Panc1 (cell line): ENCODE results near the gene PARD3.

Experiments
- CTCF ChIP-seq: fragments of 450-650 bp; IDR thresholded peaks from 2 replicates; pipeline ENCODE4 v1.5.1; 2017; ENCODE audit warnings: mild to moderate bottlenecking
- POLR2AphosphoS5 ChIP-seq: IDR thresholded peaks from 2 replicates; pipeline ENCODE4 v1.6.1; 2012; ENCODE audit warnings: mild to moderate bottlenecking, low read depth, low read length, moderate library complexity
- SIN3A ChIP-seq: IDR thresholded peaks from 2 replicates; pipeline ENCODE4 v1.6.1; 2012; ENCODE audit warnings: low read depth, mild to moderate bottlenecking, low read length, moderate library complexity, borderline replicate concordance; ENCODE audit not compliant: insufficient read depth
- TF ChIP-seq, protein P1 (sequence below), 2 experiments: IDR thresholded peaks; 2 replicates each; pipeline ENCODE4 v1.6.1; 2011 to 2012; ENCODE audit warnings: low read depth in 2 of 2, control low read depth in 1 of 2, low read length in 1 of 2, mild to moderate bottlenecking in 1 of 2, moderate library complexity in 1 of 2; ENCODE audit not compliant: insufficient read depth in 1 of 2

DNA sequence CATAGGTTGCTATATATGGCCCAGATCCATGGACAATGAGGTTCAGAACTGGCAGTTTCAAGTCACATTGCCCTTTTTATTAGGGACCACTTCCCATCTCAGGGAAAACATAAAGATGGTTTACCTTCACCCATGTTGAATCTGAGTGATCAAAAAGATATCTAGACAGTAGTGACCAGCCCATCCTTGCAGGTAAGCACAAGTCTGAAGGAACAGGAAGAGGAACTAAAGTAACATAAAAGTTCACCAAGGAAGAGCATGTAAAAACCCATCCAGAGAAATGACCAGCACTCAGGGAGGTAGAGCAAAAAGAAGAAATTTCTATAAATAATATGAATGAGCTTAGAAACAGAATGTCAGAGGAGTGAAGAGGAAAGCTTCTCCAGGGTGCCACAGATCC, 382.5 kb downstream of the PARD3 start:
- TF ChIP-seq POLR2AphosphoS5 (no peak), CTCF (no peak), SIN3A (no peak)
- TF ChIP-seq, protein P1, sequence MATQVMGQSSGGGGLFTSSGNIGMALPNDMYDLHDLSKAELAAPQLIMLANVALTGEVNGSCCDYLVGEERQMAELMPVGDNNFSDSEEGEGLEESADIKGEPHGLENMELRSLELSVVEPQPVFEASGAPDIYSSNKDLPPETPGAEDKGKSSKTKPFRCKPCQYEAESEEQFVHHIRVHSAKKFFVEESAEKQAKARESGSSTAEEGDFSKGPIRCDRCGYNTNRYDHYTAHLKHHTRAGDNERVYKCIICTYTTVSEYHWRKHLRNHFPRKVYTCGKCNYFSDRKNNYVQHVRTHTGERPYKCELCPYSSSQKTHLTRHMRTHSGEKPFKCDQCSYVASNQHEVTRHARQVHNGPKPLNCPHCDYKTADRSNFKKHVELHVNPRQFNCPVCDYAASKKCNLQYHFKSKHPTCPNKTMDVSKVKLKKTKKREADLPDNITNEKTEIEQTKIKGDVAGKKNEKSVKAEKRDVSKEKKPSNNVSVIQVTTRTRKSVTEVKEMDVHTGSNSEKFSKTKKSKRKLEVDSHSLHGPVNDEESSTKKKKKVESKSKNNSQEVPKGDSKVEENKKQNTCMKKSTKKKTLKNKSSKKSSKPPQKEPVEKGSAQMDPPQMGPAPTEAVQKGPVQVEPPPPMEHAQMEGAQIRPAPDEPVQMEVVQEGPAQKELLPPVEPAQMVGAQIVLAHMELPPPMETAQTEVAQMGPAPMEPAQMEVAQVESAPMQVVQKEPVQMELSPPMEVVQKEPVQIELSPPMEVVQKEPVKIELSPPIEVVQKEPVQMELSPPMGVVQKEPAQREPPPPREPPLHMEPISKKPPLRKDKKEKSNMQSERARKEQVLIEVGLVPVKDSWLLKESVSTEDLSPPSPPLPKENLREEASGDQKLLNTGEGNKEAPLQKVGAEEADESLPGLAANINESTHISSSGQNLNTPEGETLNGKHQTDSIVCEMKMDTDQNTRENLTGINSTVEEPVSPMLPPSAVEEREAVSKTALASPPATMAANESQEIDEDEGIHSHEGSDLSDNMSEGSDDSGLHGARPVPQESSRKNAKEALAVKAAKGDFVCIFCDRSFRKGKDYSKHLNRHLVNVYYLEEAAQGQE (IDR thresholded peaks at IDR 0.05; ENCODE audit: insufficient read depth in 1 of 2, low read depth in 2 of 2, low read length in 1 of 2), result no peak
